CD4-positive, alpha-beta T cell (primary cell): ENCODE results near the gene FSTL5. TPM values are rescaled to one million over a fixed set of nuclear protein-coding genes. Genes with fewer than 3 reads are reported as not detected.

ENCODE experiments used
- ATAC-seq: fragments of 200-7000 bp; cut with Tn5 transposase; one replicate; pipeline ENCODE4 v1.10.0; 2022; ENCODE audit warnings: mild to moderate bottlenecking; ENCODE audit not compliant: poor library complexity
- CTCF ChIA-PET: fragments of 350-600 bp; sonication (Branson Sonifier 250); formaldehyde crosslinking; loops from one replicate; lab custom pipeline; 2021; ENCODE audit warnings: antibody characterized with exemption, inconsistent platforms; lab: Charles Lee
- POLR2A ChIA-PET: fragments of 350-600 bp; sonication (Branson Sonifier 250); formaldehyde crosslinking; loops from one replicate; lab custom pipeline; 2021; ENCODE audit warnings: antibody characterized with exemption, inconsistent platforms; lab: Charles Lee
- DNase-seq, 14 experiments: peaks; one replicate each; pipeline ENCODE4 v3.0.0-alpha.2; 2013 to 2020; ENCODE audit warnings: mixed read lengths in 2 of 14
- H3K27ac ChIP-seq, 2 donors: one replicate each; pipeline versions ENCODE4 v1.5.1 to v1.7.0; 2013; ENCODE audit warnings: low read length in 2 of 2, low read depth in 1 of 2, mild to moderate bottlenecking in 1 of 2
- H3K27me3 ChIP-seq, 2 experiments: 1 replicate in 1 of 2; 2 replicates in 1 of 2; pipeline versions ENCODE4 v1.6.1 to v1.7.0; 2013; ENCODE audit warnings: low read length in 2 of 2, control low read depth in 1 of 2, mild to moderate bottlenecking in 1 of 2, moderate library complexity in 1 of 2; ENCODE audit not compliant: insufficient read depth in 2 of 2, control insufficient read depth in 1 of 2
- H3K36me3 ChIP-seq: one replicate; pipeline ENCODE4 v1.6.1; 2013; ENCODE audit warnings: low read length, control low read depth; ENCODE audit not compliant: insufficient read depth
- H3K4me1 ChIP-seq: one replicate; pipeline ENCODE4 v1.6.1; 2013; ENCODE audit warnings: low read length, control low read depth; ENCODE audit not compliant: insufficient read depth
- H3K4me3 ChIP-seq: one replicate; pipeline ENCODE4 v1.5.1; 2013; ENCODE audit warnings: mild to moderate bottlenecking, low read length, moderate library complexity
- H3K9me3 ChIP-seq, 2 experiments: 1 replicate in 1 of 2; 2 replicates in 1 of 2; pipeline versions ENCODE4 v1.6.1 to v1.7.0; 2013; ENCODE audit warnings: low read length in 2 of 2, mild to moderate bottlenecking in 2 of 2, control low read depth in 1 of 2, moderate library complexity in 1 of 2; ENCODE audit not compliant: control insufficient read depth in 1 of 2, insufficient read depth in 1 of 2
- H3K27ac Mint-ChIP-seq: one replicate; pipeline ENCODE4 v1.8.0; 2020; ENCODE audit warnings: mixed read lengths
- H3K27me3 Mint-ChIP-seq: one replicate; pipeline ENCODE4 v1.8.0; 2021; ENCODE audit warnings: mixed read lengths
- H3K36me3 Mint-ChIP-seq: one replicate; pipeline ENCODE4 v1.8.0; 2021; ENCODE audit warnings: low read depth, mixed read lengths
- H3K4me1 Mint-ChIP-seq: one replicate; pipeline ENCODE4 v1.8.0; 2021; ENCODE audit warnings: low read depth, mixed read lengths
- H3K4me3 Mint-ChIP-seq: one replicate; pipeline ENCODE4 v1.8.0; 2020; ENCODE audit warnings: mild to moderate bottlenecking, mixed read lengths
- H3K9me3 Mint-ChIP-seq: one replicate; pipeline ENCODE4 v1.8.0; 2020; ENCODE audit warnings: mixed read lengths
- intact Hi-C, 2 experiments: fragments of 100-400 bp; cut with DNase I in 1 of 2; cut with micrococcal nuclease in 1 of 2; formaldehyde crosslinking; loops; one replicate each; pipeline versions ENCODE4 v1.15.1 to v1.9.0; 2023 to 2025; cut with DNase I, micrococcal nuclease
- total RNA-seq, 174 experiments: library from RNA in 2 of 174; stranded (reverse) in 2 of 174; gene quantifications; one replicate each; pipeline ENCODE4 v1.2.3 and lab custom pipeline; 2021 to 2026
- TF ChIP-seq, protein P1 (sequence below): fragments of 200-600 bp; IDR thresholded peaks from one replicate; pipeline ENCODE4 v1.8.0; 2022; ENCODE audit warnings: antibody characterized with exemption, mild to moderate bottlenecking

The FSTL5 gene
- total RNA-seq, 2 experiments from 2014 or later, result not detected

DNA sequence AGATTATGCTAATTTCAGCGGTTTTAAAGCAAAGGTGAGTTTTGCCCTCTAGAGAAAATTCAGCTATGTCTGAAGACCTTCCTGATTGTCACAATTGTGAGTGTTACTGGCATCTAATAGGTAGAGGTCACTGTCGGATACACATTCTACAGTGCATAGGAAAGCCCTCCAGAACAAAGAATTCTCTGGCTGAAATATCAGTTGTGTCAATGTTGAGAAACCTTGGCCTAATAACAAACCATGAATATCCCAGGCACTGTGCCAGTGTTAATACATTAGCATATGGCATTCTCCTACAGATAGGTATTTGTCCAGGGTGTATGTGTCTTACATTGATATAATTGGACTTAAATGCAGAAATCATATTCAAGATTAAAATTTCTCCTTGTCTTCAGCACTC lies 294.3 kb downstream of the FSTL5 start:
- H3K4me3 ChIP-seq, result no peak overlapping the region
- H3K9me3 Mint-ChIP-seq, result peaks cover 7% of the 10 kb centered on the region
- H3K4me3 Mint-ChIP-seq, result no peak overlapping the region
- H3K27me3 Mint-ChIP-seq, result no peaks in the 10 kb centered on the region
- no peak overlapping the region for H3K27ac Mint-ChIP-seq
- POLR2A ChIA-PET, result no interaction called here
- H3K36me3 Mint-ChIP-seq, result no peaks in the 10 kb centered on the region
- no peak for DNase-seq
- no peaks in the 10 kb centered on the region for H3K4me1 ChIP-seq
- no peaks in the 10 kb centered on the region for H3K36me3 ChIP-seq
- CTCF ChIA-PET, result no interaction called here
- ATAC-seq, result no peak
- no peaks in the 10 kb centered on the region for H3K27me3 ChIP-seq
- H3K4me1 Mint-ChIP-seq, result no peaks in the 10 kb centered on the region
- TF ChIP-seq, protein P1, sequence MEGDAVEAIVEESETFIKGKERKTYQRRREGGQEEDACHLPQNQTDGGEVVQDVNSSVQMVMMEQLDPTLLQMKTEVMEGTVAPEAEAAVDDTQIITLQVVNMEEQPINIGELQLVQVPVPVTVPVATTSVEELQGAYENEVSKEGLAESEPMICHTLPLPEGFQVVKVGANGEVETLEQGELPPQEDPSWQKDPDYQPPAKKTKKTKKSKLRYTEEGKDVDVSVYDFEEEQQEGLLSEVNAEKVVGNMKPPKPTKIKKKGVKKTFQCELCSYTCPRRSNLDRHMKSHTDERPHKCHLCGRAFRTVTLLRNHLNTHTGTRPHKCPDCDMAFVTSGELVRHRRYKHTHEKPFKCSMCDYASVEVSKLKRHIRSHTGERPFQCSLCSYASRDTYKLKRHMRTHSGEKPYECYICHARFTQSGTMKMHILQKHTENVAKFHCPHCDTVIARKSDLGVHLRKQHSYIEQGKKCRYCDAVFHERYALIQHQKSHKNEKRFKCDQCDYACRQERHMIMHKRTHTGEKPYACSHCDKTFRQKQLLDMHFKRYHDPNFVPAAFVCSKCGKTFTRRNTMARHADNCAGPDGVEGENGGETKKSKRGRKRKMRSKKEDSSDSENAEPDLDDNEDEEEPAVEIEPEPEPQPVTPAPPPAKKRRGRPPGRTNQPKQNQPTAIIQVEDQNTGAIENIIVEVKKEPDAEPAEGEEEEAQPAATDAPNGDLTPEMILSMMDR, result no peak
- intact Hi-C loops, result no loop called here
- H3K27ac ChIP-seq, result no peak overlapping the region
- H3K9me3 ChIP-seq, result no peaks in the 10 kb centered on the region

DNA sequence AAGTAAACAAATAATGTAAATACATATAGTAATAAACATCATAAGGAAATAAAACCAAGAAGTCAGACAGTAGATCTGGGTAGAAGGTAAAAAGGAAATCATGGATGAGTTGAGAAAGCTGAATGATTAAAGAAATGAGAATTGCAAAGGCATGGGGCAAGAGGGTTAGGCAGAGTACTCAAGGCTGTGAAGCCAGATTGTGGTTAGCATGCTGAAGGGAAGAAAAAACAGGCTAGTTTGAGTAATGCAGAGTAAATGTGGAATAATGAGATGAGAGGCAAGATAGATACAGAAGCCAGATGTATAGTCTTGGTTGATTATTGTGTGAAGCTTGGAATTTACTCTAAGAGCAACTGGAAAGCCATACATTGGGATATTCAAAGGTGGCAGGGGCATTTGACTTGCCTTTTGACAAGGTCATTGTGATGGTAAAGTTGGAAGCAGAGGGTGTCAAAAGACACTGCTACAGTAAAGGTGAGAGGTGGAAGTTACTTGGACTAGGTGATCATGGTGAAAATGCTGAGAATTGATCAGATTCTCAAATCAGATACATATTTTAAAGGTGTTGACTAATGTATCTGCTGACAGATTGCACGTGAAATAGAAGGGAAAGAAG lies 307.0 kb downstream of the FSTL5 start:
- no peaks in the 10 kb centered on the region for H3K27me3 Mint-ChIP-seq

GRCh38 chr4:161850631-161851030 lies 313.2 kb downstream of the FSTL5 start:
- intact Hi-C loops, result no loop called here
- peaks cover 8% of the 10 kb centered on the region in 2 experiments for H3K9me3 ChIP-seq
- Mint-ChIP-seq H3K27me3 (no peaks in the 10 kb centered on the region), H3K9me3 (peaks cover 11% of the 10 kb centered on the region), H3K4me1 (no peaks in the 10 kb centered on the region), H3K27ac (no peak overlapping the region), H3K4me3 (no peak overlapping the region), H3K36me3 (no peaks in the 10 kb centered on the region)
- no peak overlapping the region for H3K27ac ChIP-seq
- no peak for ATAC-seq
- TF ChIP-seq, protein P1, result no peak
- no peaks in the 10 kb centered on the region for H3K36me3 ChIP-seq
- no peak overlapping the region for H3K4me3 ChIP-seq
- DNase-seq, result no peak
- ChIA-PET POLR2A (no interaction called here), CTCF (no interaction called here)
- H3K4me1 ChIP-seq, result no peaks in the 10 kb centered on the region
- H3K27me3 ChIP-seq, result no peaks in the 10 kb centered on the region

More for the DNA sequence above, 307.0 kb downstream of the FSTL5 start:
- ChIA-PET POLR2A (no interaction called here), CTCF (no interaction called here)
- Histone ChIP-seq H3K9me3 (peaks cover 0 to 4% of the 10 kb centered on the region in 2 experiments), H3K4me3 (no peak overlapping the region), H3K36me3 (no peaks in the 10 kb centered on the region), H3K4me1 (no peaks in the 10 kb centered on the region), H3K27ac (no peak overlapping the region), H3K27me3 (no peaks in the 10 kb centered on the region)
- no peak overlapping the region for H3K4me3 Mint-ChIP-seq
- ATAC-seq (no peak), DNase-seq (no peak)
- intact Hi-C loops, result no loop called here
- TF ChIP-seq, protein P1, result no peak
- H3K9me3 Mint-ChIP-seq, result peaks cover 10% of the 10 kb centered on the region
- no peaks in the 10 kb centered on the region for H3K4me1 Mint-ChIP-seq
- no peak overlapping the region for H3K27ac Mint-ChIP-seq
- no peaks in the 10 kb centered on the region for H3K36me3 Mint-ChIP-seq
